Neuronal stem cell (in vitro differentiated cells): Measurements from ENCODE around the gene C14orf132.

Experiments
- DNase-seq: peaks from one replicate; pipeline ENCODE4 v3.0.0-alpha.2; 2013; ENCODE audit warnings: low spot score
- H2AFZ ChIP-seq: one replicate; pipeline ENCODE4 v1.6.1; 2013; ENCODE audit warnings: mild to moderate bottlenecking, low read length, inconsistent platforms
- H2AK5ac ChIP-seq: 2 replicates; pipeline ENCODE4 v1.6.1; 2013; ENCODE audit warnings: low read depth, mild to moderate bottlenecking, inconsistent platforms, low read length, moderate library complexity, mixed read lengths
- H2BK120ac ChIP-seq: 2 replicates; pipeline ENCODE4 v1.6.1; 2013; ENCODE audit warnings: low read depth, mild to moderate bottlenecking, inconsistent platforms, low read length, moderate library complexity, mixed read lengths
- H2BK12ac ChIP-seq: one replicate; pipeline ENCODE4 v1.6.1; 2013; ENCODE audit warnings: low read length, inconsistent platforms
- H2BK15ac ChIP-seq: 2 replicates; pipeline ENCODE4 v1.6.1; 2013; ENCODE audit warnings: mild to moderate bottlenecking, low read length, inconsistent platforms, mixed read lengths
- H2BK5ac ChIP-seq: one replicate; pipeline ENCODE4 v1.6.1; 2013; ENCODE audit warnings: inconsistent platforms, mild to moderate bottlenecking, low read length, moderate library complexity
- H3K14ac ChIP-seq: one replicate; pipeline ENCODE4 v1.6.1; 2013; ENCODE audit warnings: low read length, inconsistent platforms
- H3K18ac ChIP-seq: 2 replicates; pipeline ENCODE4 v1.6.1; 2013; ENCODE audit warnings: low read length, inconsistent platforms
- H3K23ac ChIP-seq: 2 replicates; pipeline ENCODE4 v1.6.1; 2013; ENCODE audit warnings: low read depth, mild to moderate bottlenecking, mixed read lengths, low read length, inconsistent platforms; ENCODE audit not compliant: poor library complexity
- H3K27ac ChIP-seq: replicated peaks from 3 replicates; pipeline ENCODE4 v1.5.1; 2013; ENCODE audit warnings: low read length, inconsistent platforms
- H3K27me3 ChIP-seq, 3 experiments: 2 replicates each; pipeline ENCODE4 v1.6.1; 2013; ENCODE audit warnings: low read length in 3 of 3, mild to moderate bottlenecking in 2 of 3, inconsistent platforms in 1 of 3, low read depth in 1 of 3, mixed read lengths in 1 of 3, moderate library complexity in 1 of 3; ENCODE audit not compliant: control insufficient read depth in 3 of 3, insufficient read depth in 3 of 3
- H3K36me3 ChIP-seq, 2 donors: replicated peaks in 1 of 2; 2 replicates each; pipeline ENCODE4 v1.6.1; 2013; ENCODE audit warnings: low read length in 2 of 2; ENCODE audit not compliant: control insufficient read depth in 2 of 2, insufficient read depth in 2 of 2
- H3K4ac ChIP-seq: 2 replicates; pipeline ENCODE4 v1.6.1; 2013; ENCODE audit warnings: inconsistent platforms, mild to moderate bottlenecking, low read length, moderate library complexity
- H3K4me1 ChIP-seq, 2 donors: 1 replicate in 1 of 2; 2 replicates in 1 of 2; pipeline ENCODE4 v1.6.1; 2013; ENCODE audit warnings: low read length in 2 of 2, low read depth in 1 of 2; ENCODE audit not compliant: control insufficient read depth in 2 of 2, insufficient read depth in 1 of 2
- H3K4me2 ChIP-seq: one replicate; pipeline ENCODE4 v1.6.1; 2013; ENCODE audit warnings: mild to moderate bottlenecking, low read length, inconsistent platforms; ENCODE audit not compliant: insufficient read depth, poor library complexity, severe bottlenecking
- H3K4me3 ChIP-seq, 2 donors: 2 replicates each; pipeline ENCODE4 v1.5.1; 2013; ENCODE audit warnings: low read length in 2 of 2, mild to moderate bottlenecking in 2 of 2, inconsistent platforms in 1 of 2, moderate library complexity in 1 of 2
- H3K79me1 ChIP-seq: one replicate; pipeline ENCODE4 v1.6.1; 2013; ENCODE audit warnings: low read depth, mild to moderate bottlenecking, inconsistent platforms, low read length, moderate library complexity
- H3K9ac ChIP-seq: one replicate; pipeline ENCODE4 v1.6.1; 2013; ENCODE audit warnings: mild to moderate bottlenecking, low read depth, low read length, inconsistent platforms; ENCODE audit not compliant: poor library complexity
- H3K9me3 ChIP-seq, 2 donors: replicated peaks in 1 of 2; 2 replicates each; pipeline versions ENCODE3 to v1.6.1; 2013; ENCODE audit warnings: low read length in 2 of 2, mild to moderate bottlenecking in 2 of 2, inconsistent platforms in 1 of 2, low read depth in 1 of 2, mixed read lengths in 1 of 2, moderate library complexity in 1 of 2; ENCODE audit not compliant: control insufficient read depth in 2 of 2, insufficient read depth in 1 of 2
- H4K8ac ChIP-seq: one replicate; pipeline ENCODE4 v1.6.1; 2013; ENCODE audit warnings: low read depth, mild to moderate bottlenecking, inconsistent platforms, low read length, moderate library complexity
- H4K91ac ChIP-seq: one replicate; pipeline ENCODE4 v1.6.1; 2013; ENCODE audit warnings: low read length, low read depth, mild to moderate bottlenecking, inconsistent platforms; ENCODE audit not compliant: poor library complexity
- WGBS, 2 donors: extraction: QIAGEN DNeasy Blood & Tissue Kit; methylation state at CpG; one replicate each; pipeline ENCODE4 v1.1.7; 2013; ENCODE audit warnings: missing lambda C conversion rate in 2 of 2, mixed read lengths in 1 of 2; ENCODE audit not compliant: insufficient read length in 2 of 2, insufficient replicate concordance in 1 of 2; ENCODE audit errors: extremely low coverage in 2 of 2; 5-methylcytosine and 5-hydroxymethylcytosine counted together

The C14orf132 gene

GRCh38 chr14:96078625-96079016 is 39.5 kb downstream of the C14orf132 start:
- Histone ChIP-seq H2AK5ac (no peak overlapping the region), H2BK15ac (no peak overlapping the region), H2BK120ac (no peak overlapping the region), H3K4me1 (peaks cover 0 to 9% of the 10 kb centered on the region in 2 donors), H3K18ac (peak overlapping the region; percentile 32), H3K9me3 (no peaks in the 10 kb centered on the region), H3K4me3 (no peak overlapping the region), H3K27me3 (no peaks in the 10 kb centered on the region), H2BK12ac (no peak overlapping the region), H3K36me3 (peaks cover 0 to 5% of the 10 kb centered on the region in 2 donors), H3K79me1 (no peaks in the 10 kb centered on the region), H4K8ac (no peak overlapping the region), H3K14ac (no peak overlapping the region), H3K4me2 (no peak overlapping the region), H2BK5ac (no peak overlapping the region), H2AFZ (no peak overlapping the region), H4K91ac (no peak overlapping the region), H3K4ac (no peak overlapping the region), H3K23ac (no peak overlapping the region), H3K9ac (no peak overlapping the region), H3K27ac (no peak overlapping the region)
- no CpG with 5 or more reads among the region's 6 CpGs for WGBS, 2 donors
- DNase-seq: no peak

GRCh38 chr14:96079066-96079465 is 39.9 kb downstream of the C14orf132 start:
- Histone ChIP-seq H2AFZ (no peak overlapping the region), H3K27ac (no peak overlapping the region), H2BK5ac (no peak overlapping the region), H2BK120ac (no peak overlapping the region), H2AK5ac (no peak overlapping the region), H3K36me3 (peaks cover 0 to 2% of the 10 kb centered on the region in 2 donors), H2BK15ac (no peak overlapping the region), H3K4me1 (peaks cover 0 to 9% of the 10 kb centered on the region in 2 donors), H3K9me3 (no peaks in the 10 kb centered on the region), H3K4me2 (no peak overlapping the region), H4K91ac (no peak overlapping the region), H3K27me3 (no peaks in the 10 kb centered on the region), H3K18ac (no peak overlapping the region), H4K8ac (no peak overlapping the region), H3K14ac (no peak overlapping the region), H3K23ac (no peak overlapping the region), H3K4me3 (no peak overlapping the region), H3K79me1 (no peaks in the 10 kb centered on the region), H3K9ac (no peak overlapping the region), H3K4ac (no peak overlapping the region), H2BK12ac (no peak overlapping the region)
- no peak for DNase-seq
- no CpG with 5 or more reads among the region's 8 CpGs for WGBS, 2 donors

GRCh38 chr14:96080571-96080970 is 41.4 kb downstream of the C14orf132 start:
- Histone ChIP-seq H3K79me1 (no peaks in the 10 kb centered on the region), H2BK15ac (no peak overlapping the region), H2BK120ac (no peak overlapping the region), H3K27ac (no peak overlapping the region), H2AFZ (no peak overlapping the region), H3K9me3 (no peaks in the 10 kb centered on the region), H3K36me3 (peaks cover 0 to 2% of the 10 kb centered on the region in 2 donors), H3K9ac (no peak overlapping the region), H2AK5ac (no peak overlapping the region), H3K4me3 (no peak overlapping the region), H3K18ac (no peak overlapping the region), H4K8ac (no peak overlapping the region), H4K91ac (no peak overlapping the region), H3K14ac (no peak overlapping the region), H3K23ac (no peak overlapping the region), H2BK5ac (no peak overlapping the region), H3K4me1 (peaks cover 0 to 9% of the 10 kb centered on the region in 2 donors), H2BK12ac (no peak overlapping the region), H3K4me2 (no peak overlapping the region), H3K4ac (no peak overlapping the region), H3K27me3 (no peaks in the 10 kb centered on the region)
- WGBS, 2 donors: no CpG with 5 or more reads among the region's 10 CpGs
- DNase-seq: no peak

- no peak overlapping the region for H2BK15ac ChIP-seq
- H3K36me3 ChIP-seq: peaks cover 0 to 5% of the 10 kb centered on the region in 2 donors
- no peak overlapping the region for H3K18ac ChIP-seq
- H3K9ac ChIP-seq: no peak overlapping the region
- no peak overlapping the region for H2AFZ ChIP-seq
- no peak overlapping the region for H3K14ac ChIP-seq
- no peak for DNase-seq
- H4K8ac ChIP-seq: no peak overlapping the region
- H2BK120ac ChIP-seq: no peak overlapping the region
- no peak overlapping the region for H3K4ac ChIP-seq
- no peak overlapping the region for H2BK12ac ChIP-seq
- H3K4me3 ChIP-seq: no peak overlapping the region
- no peaks in the 10 kb centered on the region for H3K79me1 ChIP-seq
- H3K9me3 ChIP-seq: no peaks in the 10 kb centered on the region
- H3K4me1 ChIP-seq: peaks cover 0 to 9% of the 10 kb centered on the region in 2 donors
- H3K4me2 ChIP-seq: no peak overlapping the region
- no peak overlapping the region for H3K27ac ChIP-seq
- H3K27me3 ChIP-seq: no peaks in the 10 kb centered on the region
- WGBS, 2 donors: no CpG with 5 or more reads among the region's 6 CpGs
- H2AK5ac ChIP-seq: no peak overlapping the region
- no peak overlapping the region for H4K91ac ChIP-seq
- no peak overlapping the region for H3K23ac ChIP-seq
- no peak overlapping the region for H2BK5ac ChIP-seq
Measured at GRCh38 chr14:96081224-96081623, 42.1 kb downstream of the C14orf132 start.
